ENCODE results near the gene RAD9A.
A peak's percentile ranks its signal among the peaks of the same experiment; 100 is the strongest.

Gene RAD9A

GRCh38 chr11:67357831-67358670 is 33.7 kb upstream of the RAD9A start:
- no peak for DNase-seq (ENCODE audit: low spot score)

- no peak for DNase-seq (ENCODE audit: low spot score)
Observed at GRCh38 chr11:67364169-67364568, 27.6 kb upstream of the RAD9A start.

- DNase-seq (ENCODE audit: low spot score) = no peak
Observed at GRCh38 chr11:67364783-67365722, 26.7 kb upstream of the RAD9A start.

GRCh38 chr11:67365736-67366444 is 25.9 kb upstream of the RAD9A start:
- DNase-seq (ENCODE audit: low spot score) = no peak

- DNase-seq (ENCODE audit: low spot score) = no peak
Observed at GRCh38 chr11:67366546-67366945, 25.2 kb upstream of the RAD9A start.

GRCh38 chr11:67366961-67367760 is 24.6 kb upstream of the RAD9A start:
- no peak for DNase-seq (ENCODE audit: low spot score)

DNA sequence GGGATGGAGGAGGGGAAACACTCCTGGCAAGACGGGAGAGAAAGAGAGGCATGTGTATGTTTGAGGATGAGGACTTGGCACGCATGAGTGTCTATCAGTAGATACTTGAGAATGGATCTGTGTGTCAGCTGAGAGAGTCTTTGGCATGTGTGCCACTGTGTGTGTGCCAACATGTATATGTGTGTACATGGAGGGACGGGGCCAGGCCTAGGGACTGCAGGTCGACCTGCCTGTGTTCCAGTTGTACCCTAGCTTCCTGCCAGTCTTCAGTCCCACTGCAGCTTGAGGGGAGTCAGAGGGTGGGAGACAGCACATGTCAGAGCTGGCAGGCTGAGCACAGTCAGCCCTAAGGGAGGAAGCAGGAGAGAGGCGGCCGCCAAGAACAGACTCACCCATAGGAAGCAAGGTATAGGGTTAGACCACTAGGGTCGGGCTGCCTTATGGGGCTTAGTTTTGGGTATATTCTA is 24.0 kb upstream of the RAD9A start:
- no peak for DNase-seq (ENCODE audit: low spot score)

- peak; percentile 58 for DNase-seq (ENCODE audit: low spot score)
Observed at GRCh38 chr11:67368621-67369020, 23.2 kb upstream of the RAD9A start.

- DNase-seq (ENCODE audit: low spot score) = no peak
Observed at GRCh38 chr11:67369275-67369674, 22.5 kb upstream of the RAD9A start.

DNA sequence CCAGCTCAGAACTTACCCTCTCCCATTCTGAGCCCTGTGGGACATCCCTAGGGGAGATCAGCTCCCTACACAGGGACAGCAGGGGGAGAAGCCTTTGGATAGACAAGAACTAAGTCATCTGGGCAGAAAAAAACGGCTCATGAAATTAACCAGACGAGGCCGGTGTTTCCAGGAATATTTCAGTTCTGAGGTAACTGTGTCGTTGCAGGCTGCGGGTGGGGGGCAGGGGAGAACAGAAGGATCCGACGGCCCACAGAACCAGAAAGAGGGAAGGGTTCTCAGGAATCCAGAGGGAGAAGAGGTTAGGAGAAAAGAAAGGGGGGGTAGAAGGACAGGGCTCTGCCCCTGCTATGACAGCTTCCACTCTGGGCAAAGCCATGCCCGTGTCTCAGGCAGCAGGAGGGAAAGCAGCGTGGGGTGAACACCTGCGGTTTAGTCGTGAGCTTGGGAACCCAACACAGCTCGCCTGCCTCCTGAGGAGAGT is 21.9 kb upstream of the RAD9A start:
- DNase-seq (ENCODE audit: low spot score) = no peak

GRCh38 chr11:67370351-67371076 is 21.3 kb upstream of the RAD9A start:
- no peak for DNase-seq (ENCODE audit: low spot score)

DNA sequence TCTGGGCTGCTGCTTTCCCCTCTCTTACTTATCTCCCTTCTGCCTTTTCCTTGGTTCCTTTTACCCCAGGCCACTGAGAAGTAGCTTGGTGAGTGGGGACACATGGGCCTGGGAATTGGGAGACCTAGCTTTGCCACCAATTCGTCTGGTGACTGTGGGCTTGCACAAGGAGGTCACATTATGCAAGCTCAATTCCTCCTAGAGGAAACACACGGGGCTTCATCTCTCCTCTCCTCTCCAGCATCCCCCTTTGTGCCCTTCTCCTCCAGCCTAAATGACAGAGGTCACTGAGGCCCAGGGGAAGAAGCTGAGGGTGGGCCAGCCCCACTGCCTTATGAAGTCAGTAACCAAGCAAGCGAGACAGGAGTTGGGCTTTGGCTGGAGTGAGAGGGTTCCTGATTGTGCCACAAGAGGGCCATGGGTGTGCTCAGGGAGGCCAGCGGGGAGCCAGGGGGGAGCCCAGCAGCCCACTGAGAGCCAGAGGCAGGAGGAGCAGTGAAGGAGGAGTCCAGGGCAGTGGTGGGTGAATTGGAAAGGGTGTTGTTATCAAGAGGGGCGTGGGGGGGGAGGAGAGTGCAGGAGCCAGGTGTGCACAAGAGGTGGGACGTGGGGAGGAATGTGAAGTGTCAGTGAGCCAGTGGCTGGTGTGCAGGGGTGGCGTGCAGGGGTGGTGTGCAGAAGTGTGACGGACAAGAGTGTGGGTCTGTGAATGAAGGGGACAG is 20.4 kb upstream of the RAD9A start:
- no peak for DNase-seq (ENCODE audit: low spot score)

GRCh38 chr11:67371911-67372320 is 19.9 kb upstream of the RAD9A start:
- no peak for DNase-seq (ENCODE audit: low spot score)

DNA sequence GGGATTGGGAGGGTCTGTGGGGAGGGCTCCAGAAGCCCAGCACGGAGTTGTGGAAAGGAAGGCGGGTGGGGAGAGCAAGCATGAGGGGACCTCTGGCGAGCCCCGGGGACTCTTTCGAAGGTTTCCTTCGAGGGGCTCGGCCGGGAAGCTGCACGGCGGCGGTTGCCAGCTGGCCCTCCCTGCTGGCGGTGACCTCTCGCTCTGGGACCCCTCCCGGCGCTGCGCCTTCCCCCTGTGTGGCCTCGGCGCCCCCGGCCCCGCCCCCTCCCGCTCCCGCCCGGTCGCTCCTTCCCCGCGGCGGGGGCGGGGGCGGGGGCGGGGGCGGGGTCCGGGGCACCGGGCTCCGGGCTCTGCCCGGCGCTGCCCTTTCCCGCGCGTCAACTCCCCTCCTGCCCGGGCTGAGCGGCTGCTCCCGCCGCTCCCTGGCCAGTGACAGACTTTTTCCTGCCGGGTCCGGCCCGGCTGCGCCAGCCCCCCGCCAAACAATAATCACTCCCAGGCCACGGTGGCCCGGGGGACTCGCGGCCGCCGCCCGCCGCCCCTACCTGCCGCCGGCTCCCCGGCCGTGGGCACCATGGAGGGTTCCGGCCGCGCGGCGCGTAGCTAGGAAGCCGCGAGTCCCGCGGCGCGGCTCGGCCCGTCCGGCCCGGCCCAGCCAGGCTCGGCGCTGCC is 19.3 kb upstream of the RAD9A start:
- DNase-seq (ENCODE audit: low spot score) = no peak

- DNase-seq (ENCODE audit: low spot score) = no peak
Observed at GRCh38 chr11:67372993-67373647, 18.7 kb upstream of the RAD9A start, which contains the start of gene CLCF1. TSS of gene CLCF1 (minus strand) at chr11:67373598. CDS start at chr11:67373539, 59 bp downstream.

DNA sequence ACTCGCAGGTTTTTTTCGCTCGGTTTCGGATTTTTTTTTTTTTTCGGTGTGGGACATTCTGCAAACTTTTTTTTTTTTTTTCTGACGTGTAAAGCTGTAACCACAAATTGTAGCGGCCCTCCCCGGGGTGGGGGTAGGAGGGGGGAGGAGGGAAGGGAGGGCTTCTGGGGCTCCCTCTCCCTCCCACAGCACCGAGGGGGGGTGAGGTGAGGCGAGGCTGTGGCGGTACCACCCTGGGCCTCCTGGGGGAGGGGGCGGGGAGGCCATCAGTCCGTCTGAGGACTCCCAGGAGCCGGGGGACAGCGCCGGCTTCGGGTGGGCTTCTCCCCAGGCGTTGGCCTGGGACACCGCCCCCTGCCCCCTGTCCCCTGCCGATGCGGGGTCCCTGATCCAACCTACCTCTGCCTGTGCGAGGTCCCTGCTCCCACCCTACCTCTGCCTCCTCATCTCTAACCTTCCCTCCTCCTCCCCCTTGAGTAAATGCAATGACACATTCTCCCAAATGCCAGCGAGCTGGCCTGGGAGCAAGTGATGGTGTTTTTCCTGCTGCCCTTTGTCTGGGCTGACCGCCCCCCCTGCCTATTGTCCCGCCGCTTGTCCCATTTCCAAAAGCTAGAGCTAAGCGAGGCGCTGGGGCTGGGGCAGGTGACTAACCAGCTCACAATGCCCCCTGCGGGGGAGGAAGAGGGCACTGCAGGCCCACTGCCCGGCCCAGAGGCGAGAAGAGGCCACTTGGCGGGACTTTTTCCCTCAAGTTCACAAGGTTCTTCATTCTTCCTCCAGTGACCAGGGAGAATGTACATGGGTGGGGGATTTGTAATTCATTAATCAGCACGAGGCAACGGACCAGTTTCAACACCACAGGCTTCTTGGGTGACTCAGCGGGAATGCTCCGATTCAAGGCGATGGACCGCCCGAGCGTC is 17.9 kb upstream of the RAD9A start:
- no peak for DNase-seq (ENCODE audit: low spot score)

DNA sequence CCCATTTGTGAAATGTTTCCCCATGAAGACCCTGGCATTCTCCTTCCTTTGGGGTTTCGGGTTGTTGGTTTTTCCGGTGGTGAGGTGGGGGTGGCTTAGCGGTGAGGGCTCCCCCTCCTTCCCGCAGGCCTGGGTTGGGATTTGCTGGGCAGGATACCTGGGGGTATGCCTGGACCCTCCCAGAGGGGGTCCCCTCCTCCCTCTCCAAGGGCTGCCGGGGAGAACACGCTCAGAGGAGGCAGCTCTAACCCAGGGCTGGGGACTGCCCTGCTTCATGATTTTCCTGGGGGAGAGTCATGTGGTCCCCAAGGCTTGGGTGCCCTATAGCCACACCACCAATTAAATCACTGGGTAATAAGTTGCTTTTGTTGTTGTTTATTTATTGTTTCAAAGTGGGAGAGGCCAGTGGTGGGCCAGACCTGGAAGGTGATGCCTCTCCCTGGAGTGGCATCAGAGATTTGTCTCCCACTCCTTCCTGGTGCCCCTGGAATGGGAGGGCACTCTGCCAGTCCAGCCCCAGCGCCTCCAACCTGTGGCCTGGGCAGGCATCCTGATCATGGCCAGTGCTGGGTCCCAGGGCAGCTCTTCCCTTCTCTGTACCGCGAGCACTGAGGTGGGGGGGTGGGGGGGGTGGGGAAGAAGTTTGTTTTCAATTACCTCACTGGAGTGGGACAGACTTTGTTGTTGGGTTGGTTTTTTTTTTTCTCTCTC is 17.1 kb upstream of the RAD9A start:
- DNase-seq (ENCODE audit: low spot score) = no peak

Measured in activated CD4-positive, alpha-beta T cell treated with anti-CD3 and anti-CD28 coated beads, Interleukin-2, Interleukin-4, amounts not matched to agents 100 ng/mL and 50 ng/mL, durations not matched to agents 16 hours and 8 hours (primary cell).